ENCODE data around the gene GLRX3. TPM values are rescaled to one million over a fixed set of nuclear protein-coding genes. Genes with fewer than 3 reads are reported as not detected.

The GLRX3 gene
- total and polyA plus RNA-seq, 2 donors (not counting 3 experiments of a cell fraction or from before 2014, with no cell fraction given): 71.6 to 132 TPM

GRCh38 chr10:130215931-130216231 lies 79.7 kb downstream of the GLRX3 start:
- H3K4me3 ChIP-seq (replicated peaks in 1 of 3; ENCODE audit: insufficient read depth in 1 of 3, low read depth in 1 of 3, low read length in 3 of 3): no peak overlapping the region
- no peaks in the 10 kb centered on the region for H3K79me2 ChIP-seq (ENCODE audit: control insufficient read depth, insufficient read depth, low read length)
- no peak for DNase-seq (ENCODE audit: low read depth, low spot score)
- no peak overlapping the region for H3K4me2 ChIP-seq (ENCODE audit: insufficient read depth, low read length)
- no peaks in the 10 kb centered on the region for H3K36me3 ChIP-seq (ENCODE audit: control insufficient read depth in 2 of 2, extremely low read depth in 1 of 2, insufficient read depth in 2 of 2, low read length in 2 of 2)
- BruUV-seq (replicated peaks): no TSS peak
- no peaks in the 10 kb centered on the region for H3K9me1 ChIP-seq (replicated peaks; ENCODE audit: control insufficient read depth, extremely low read depth, insufficient read depth, low read length)
- dilution Hi-C loops (cut with MboI; ENCODE audit: extremely low pct_ligation_motif_present, low sequenced_read_pairs): no loop called here
- H2AFZ ChIP-seq (ENCODE audit: low read depth, low read length): no peak overlapping the region
- no peak overlapping the region for H3K9ac ChIP-seq (replicated peaks; ENCODE audit: extremely low read depth, insufficient read depth, low read length)
- H3K27ac ChIP-seq (ENCODE audit: insufficient read depth, low read depth, low read length): no peak overlapping the region
- no peaks in the 10 kb centered on the region for H4K20me1 ChIP-seq (replicated peaks; ENCODE audit: control insufficient read depth, extremely low read depth, insufficient read depth, low read length)
- TF ChIP-seq MAX (IDR thresholded peaks at IDR 0.05; ENCODE audit: insufficient read depth, insufficient read length) (no peak), POLR2AphosphoS5 (IDR thresholded peaks at IDR 0.05; ENCODE audit: insufficient read depth, low read depth, low read length) (no peak)
- ChIA-PET POLR2A (no interaction called here), CTCF (no interaction called here)
- no peaks in the 10 kb centered on the region for H3K4me1 ChIP-seq (ENCODE audit: control insufficient read depth, extremely low read depth, insufficient read depth, low read length)
- no peak for FAIRE-seq
- intact Hi-C loops (cut with micrococcal nuclease): no loop called here
- no peaks in the 10 kb centered on the region for H3K27me3 ChIP-seq (ENCODE audit: control insufficient read depth in 2 of 2, insufficient read depth in 2 of 2, low read length in 2 of 2)
- H3K9me3 ChIP-seq (replicated peaks; ENCODE audit: control insufficient read depth, insufficient read depth, low read length): peaks cover 2% of the 10 kb centered on the region

GRCh38 chr10:130218181-130218641 lies 82.0 kb downstream of the GLRX3 start:
- Histone ChIP-seq H3K4me1 (ENCODE audit: control insufficient read depth, extremely low read depth, insufficient read depth, low read length) (no peaks in the 10 kb centered on the region), H4K20me1 (replicated peaks; ENCODE audit: control insufficient read depth, extremely low read depth, insufficient read depth, low read length) (no peaks in the 10 kb centered on the region), H3K27ac (ENCODE audit: insufficient read depth, low read depth, low read length) (no peak overlapping the region), H2AFZ (ENCODE audit: low read depth, low read length) (no peak overlapping the region), H3K9ac (replicated peaks; ENCODE audit: extremely low read depth, insufficient read depth, low read length) (no peak overlapping the region), H3K79me2 (ENCODE audit: control insufficient read depth, insufficient read depth, low read length) (no peaks in the 10 kb centered on the region), H3K4me3 (replicated peaks in 1 of 3; ENCODE audit: insufficient read depth in 1 of 3, low read depth in 1 of 3, low read length in 3 of 3) (no peak overlapping the region), H3K4me2 (ENCODE audit: insufficient read depth, low read length) (no peak overlapping the region), H3K9me3 (replicated peaks; ENCODE audit: control insufficient read depth, insufficient read depth, low read length) (peaks cover 2% of the 10 kb centered on the region), H3K9me1 (replicated peaks; ENCODE audit: control insufficient read depth, extremely low read depth, insufficient read depth, low read length) (no peaks in the 10 kb centered on the region), H3K36me3 (ENCODE audit: control insufficient read depth in 2 of 2, extremely low read depth in 1 of 2, insufficient read depth in 2 of 2, low read length in 2 of 2) (no peaks in the 10 kb centered on the region), H3K27me3 (ENCODE audit: control insufficient read depth in 2 of 2, insufficient read depth in 2 of 2, low read length in 2 of 2) (no peaks in the 10 kb centered on the region)
- ChIA-PET CTCF (no interaction called here), POLR2A (no interaction called here)
- FAIRE-seq (no peak), DNase-seq (ENCODE audit: low read depth, low spot score) (no peak)
- dilution Hi-C loops (cut with MboI; ENCODE audit: extremely low pct_ligation_motif_present, low sequenced_read_pairs) (no loop called here), intact Hi-C loops (cut with micrococcal nuclease) (no loop called here)
- no TSS peak for BruUV-seq (replicated peaks)
- no peak for TF ChIP-seq CTCF (IDR thresholded peaks at IDR 0.05; ENCODE audit: extremely low read depth in 1 of 2, insufficient read depth in 1 of 2, low read depth in 1 of 2, low read length in 2 of 2)
- TF ChIP-seq MYC (IDR thresholded peaks at IDR 0.05; ENCODE audit: low read depth, low read length): no peak
- no peak for TF ChIP-seq POLR2AphosphoS5 (IDR thresholded peaks at IDR 0.05; ENCODE audit: insufficient read depth, low read depth, low read length)
- TF ChIP-seq EZH2 (IDR thresholded peaks at IDR 0.05; ENCODE audit: borderline replicate concordance, low read depth, low read length, severe bottlenecking): no peak
- no peak for TF ChIP-seq POLR2A (IDR thresholded peaks at IDR 0.05; ENCODE audit: low read depth, low read length)
- TF ChIP-seq GATA2 (IDR thresholded peaks at IDR 0.05; ENCODE audit: insufficient read depth, insufficient read length, low read depth, low read length): no peak
- no peak for TF ChIP-seq FOS (IDR thresholded peaks at IDR 0.05; ENCODE audit: borderline replicate concordance, insufficient read depth, low read length)

Data from endothelial cell of umbilical vein (primary cell).